OCI-LY1 (cell line): Measurements from ENCODE around the gene TFDP3.

Experiments
- EZH2 ChIP-seq: fragments of 200-600 bp; sonication (generic), shearing (Covaris generic); IDR thresholded peaks from 2 replicates; pipeline ENCODE4 v1.8.0; 2017; ENCODE audit warnings: borderline replicate concordance, mixed run types, mild to moderate bottlenecking, antibody characterized with exemption, low read length, moderate library complexity, mixed read lengths
- TF ChIP-seq, protein P1 (sequence below): fragments of 200-600 bp; sonication (generic), shearing (Covaris generic); IDR thresholded peaks from 2 replicates; pipeline ENCODE4 v1.5.1; 2017; ENCODE audit warnings: mild to moderate bottlenecking, antibody characterized with exemption, low read length, moderate library complexity, mixed read lengths

DNA sequence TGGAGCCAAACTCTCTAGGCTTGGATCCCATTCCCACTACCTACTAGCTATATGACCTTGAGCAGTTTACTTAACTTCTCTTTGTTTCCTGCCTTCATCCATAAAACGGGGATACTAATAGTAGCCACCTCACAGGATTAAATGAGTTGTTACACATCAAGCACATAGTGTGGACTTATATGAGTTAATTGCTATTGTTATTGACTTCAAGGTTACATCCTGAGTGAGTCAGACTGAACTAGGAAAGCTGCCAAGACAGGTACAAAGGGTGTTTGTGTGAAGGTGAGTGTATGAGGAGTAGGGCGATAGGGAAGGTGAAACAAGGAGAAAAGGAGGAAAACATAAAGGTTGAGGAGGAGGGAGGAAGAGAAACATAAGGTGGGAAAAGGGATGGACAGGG, 32.2 kb downstream of the TFDP3 start:
- TF ChIP-seq, protein P1, sequence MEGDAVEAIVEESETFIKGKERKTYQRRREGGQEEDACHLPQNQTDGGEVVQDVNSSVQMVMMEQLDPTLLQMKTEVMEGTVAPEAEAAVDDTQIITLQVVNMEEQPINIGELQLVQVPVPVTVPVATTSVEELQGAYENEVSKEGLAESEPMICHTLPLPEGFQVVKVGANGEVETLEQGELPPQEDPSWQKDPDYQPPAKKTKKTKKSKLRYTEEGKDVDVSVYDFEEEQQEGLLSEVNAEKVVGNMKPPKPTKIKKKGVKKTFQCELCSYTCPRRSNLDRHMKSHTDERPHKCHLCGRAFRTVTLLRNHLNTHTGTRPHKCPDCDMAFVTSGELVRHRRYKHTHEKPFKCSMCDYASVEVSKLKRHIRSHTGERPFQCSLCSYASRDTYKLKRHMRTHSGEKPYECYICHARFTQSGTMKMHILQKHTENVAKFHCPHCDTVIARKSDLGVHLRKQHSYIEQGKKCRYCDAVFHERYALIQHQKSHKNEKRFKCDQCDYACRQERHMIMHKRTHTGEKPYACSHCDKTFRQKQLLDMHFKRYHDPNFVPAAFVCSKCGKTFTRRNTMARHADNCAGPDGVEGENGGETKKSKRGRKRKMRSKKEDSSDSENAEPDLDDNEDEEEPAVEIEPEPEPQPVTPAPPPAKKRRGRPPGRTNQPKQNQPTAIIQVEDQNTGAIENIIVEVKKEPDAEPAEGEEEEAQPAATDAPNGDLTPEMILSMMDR: no peak
- TF ChIP-seq EZH2: no peak
